ENCODE measurements around the gene ARRDC1.

DNA sequence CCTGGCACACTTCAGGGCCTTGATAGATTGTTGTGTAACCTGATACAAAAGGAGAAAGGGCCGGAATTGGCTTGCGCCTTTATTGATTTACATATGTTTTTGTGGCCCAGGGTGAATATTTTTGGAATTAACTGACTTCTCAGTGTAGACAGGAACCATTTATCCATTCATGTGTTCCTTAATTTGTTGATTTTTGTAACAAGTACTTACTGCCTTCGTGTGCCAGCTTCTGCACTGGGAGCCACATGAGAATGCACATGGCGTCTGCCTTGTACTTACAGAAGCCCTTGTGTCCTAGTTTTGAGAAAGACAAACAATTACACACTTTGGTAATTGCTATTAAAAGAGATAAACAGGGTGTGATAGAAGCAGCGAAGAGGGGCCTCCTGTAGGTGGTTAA, 39.7 kb downstream of the ARRDC1 start:
- TF ChIP-seq EZH2 (IDR thresholded peaks at IDR 0.05; ENCODE audit: borderline replicate concordance, low read length) = no peak
- TF ChIP-seq, protein P1, sequence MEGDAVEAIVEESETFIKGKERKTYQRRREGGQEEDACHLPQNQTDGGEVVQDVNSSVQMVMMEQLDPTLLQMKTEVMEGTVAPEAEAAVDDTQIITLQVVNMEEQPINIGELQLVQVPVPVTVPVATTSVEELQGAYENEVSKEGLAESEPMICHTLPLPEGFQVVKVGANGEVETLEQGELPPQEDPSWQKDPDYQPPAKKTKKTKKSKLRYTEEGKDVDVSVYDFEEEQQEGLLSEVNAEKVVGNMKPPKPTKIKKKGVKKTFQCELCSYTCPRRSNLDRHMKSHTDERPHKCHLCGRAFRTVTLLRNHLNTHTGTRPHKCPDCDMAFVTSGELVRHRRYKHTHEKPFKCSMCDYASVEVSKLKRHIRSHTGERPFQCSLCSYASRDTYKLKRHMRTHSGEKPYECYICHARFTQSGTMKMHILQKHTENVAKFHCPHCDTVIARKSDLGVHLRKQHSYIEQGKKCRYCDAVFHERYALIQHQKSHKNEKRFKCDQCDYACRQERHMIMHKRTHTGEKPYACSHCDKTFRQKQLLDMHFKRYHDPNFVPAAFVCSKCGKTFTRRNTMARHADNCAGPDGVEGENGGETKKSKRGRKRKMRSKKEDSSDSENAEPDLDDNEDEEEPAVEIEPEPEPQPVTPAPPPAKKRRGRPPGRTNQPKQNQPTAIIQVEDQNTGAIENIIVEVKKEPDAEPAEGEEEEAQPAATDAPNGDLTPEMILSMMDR (IDR thresholded peaks at IDR 0.05; ENCODE audit: low read length) = no peak
